Measurements from ENCODE around the gene PKN3. TPM values are rescaled to one million over a fixed set of nuclear protein-coding genes. Genes with fewer than 3 reads are reported as not detected.

Gene PKN3
- total RNA-seq, 2 experiments from 2014 or later, result 0.95 to 1.9 TPM

DNA sequence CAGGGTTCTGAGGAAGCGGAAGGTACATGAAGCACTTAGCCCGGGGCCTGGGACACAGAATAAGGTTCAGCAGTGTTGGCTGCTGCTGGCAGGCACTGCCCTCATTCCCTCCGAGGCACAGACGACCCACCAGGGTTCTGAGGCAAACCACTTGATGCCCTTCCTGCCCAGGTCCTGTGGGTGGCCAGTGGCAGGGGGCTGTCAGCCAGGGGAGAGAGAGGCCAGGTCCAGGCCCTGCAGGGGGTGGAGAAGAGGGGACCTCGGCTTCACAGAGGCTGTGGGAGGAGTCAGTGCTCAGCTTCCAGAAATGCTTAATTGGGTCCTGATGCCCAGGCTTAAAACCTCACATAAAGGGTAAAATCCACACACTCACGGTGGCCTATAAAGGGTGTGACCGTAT is 26.0 kb downstream of the PKN3 start:
- Histone ChIP-seq H3K27ac (ENCODE audit: low read depth in 1 of 2, low read length in 2 of 2) (no peak overlapping the region), H3K9me3 (ENCODE audit: control insufficient read depth in 1 of 2, insufficient read depth in 1 of 2, low read length in 2 of 2) (no peaks in the 10 kb centered on the region), H3K4me3 (ENCODE audit: low read length) (no peak overlapping the region), H3K36me3 (ENCODE audit: insufficient read depth, low read length) (peaks cover 29% of the 10 kb centered on the region), H3K27me3 (ENCODE audit: control insufficient read depth in 1 of 2, insufficient read depth in 2 of 2, low read length in 2 of 2) (no peaks in the 10 kb centered on the region), H3K4me1 (ENCODE audit: insufficient read depth, low read length) (peaks cover 47% of the 10 kb centered on the region)
- DNase-seq, result peak in 1 of 14 experiments; percentile 12
- no peak overlapping the region for H3K4me3 Mint-ChIP-seq
- no peak for ATAC-seq (ENCODE audit: poor library complexity)
- POLR2A ChIA-PET, result no interaction called here
- TF ChIP-seq, protein P1, sequence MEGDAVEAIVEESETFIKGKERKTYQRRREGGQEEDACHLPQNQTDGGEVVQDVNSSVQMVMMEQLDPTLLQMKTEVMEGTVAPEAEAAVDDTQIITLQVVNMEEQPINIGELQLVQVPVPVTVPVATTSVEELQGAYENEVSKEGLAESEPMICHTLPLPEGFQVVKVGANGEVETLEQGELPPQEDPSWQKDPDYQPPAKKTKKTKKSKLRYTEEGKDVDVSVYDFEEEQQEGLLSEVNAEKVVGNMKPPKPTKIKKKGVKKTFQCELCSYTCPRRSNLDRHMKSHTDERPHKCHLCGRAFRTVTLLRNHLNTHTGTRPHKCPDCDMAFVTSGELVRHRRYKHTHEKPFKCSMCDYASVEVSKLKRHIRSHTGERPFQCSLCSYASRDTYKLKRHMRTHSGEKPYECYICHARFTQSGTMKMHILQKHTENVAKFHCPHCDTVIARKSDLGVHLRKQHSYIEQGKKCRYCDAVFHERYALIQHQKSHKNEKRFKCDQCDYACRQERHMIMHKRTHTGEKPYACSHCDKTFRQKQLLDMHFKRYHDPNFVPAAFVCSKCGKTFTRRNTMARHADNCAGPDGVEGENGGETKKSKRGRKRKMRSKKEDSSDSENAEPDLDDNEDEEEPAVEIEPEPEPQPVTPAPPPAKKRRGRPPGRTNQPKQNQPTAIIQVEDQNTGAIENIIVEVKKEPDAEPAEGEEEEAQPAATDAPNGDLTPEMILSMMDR (IDR thresholded peaks at IDR 0.05), result no peak
- intact Hi-C loops (cut with DNase I, micrococcal nuclease), result loop anchor here in 1 of 2 experiments (10.0 kb wide), 1 partner anchor 47 kb away; the partner anchor contains the start of gene ZER1
- no peaks in the 10 kb centered on the region for H3K9me3 Mint-ChIP-seq
- H3K4me1 Mint-ChIP-seq (ENCODE audit: low read depth), result peaks cover 21% of the 10 kb centered on the region
- H3K36me3 Mint-ChIP-seq (ENCODE audit: low read depth), result peaks cover 8% of the 10 kb centered on the region
- H3K27me3 Mint-ChIP-seq, result no peaks in the 10 kb centered on the region
- CTCF ChIA-PET, result no interaction called here
- no peak overlapping the region for H3K27ac Mint-ChIP-seq

DNA sequence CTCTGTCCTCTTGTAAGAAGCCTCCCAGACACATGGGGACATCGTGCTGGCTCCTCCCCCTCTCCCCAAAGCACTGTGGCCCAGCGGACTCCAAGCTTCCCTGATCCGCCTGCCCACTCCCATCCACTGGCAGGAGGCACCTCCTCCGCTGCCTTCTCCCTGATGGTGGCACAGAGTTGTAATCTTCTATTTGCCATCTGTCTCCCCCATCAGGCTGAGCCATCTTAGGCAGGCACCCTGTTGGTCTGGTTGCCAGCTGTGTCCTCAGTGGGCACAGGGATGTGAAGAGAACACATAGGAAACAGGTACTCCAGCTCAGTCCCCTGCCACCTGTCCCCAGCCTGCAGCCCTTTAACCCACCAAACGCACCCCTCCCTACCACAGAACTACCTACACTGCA is 27.0 kb downstream of the PKN3 start:
- Histone ChIP-seq H3K27me3 (ENCODE audit: control insufficient read depth in 1 of 2, insufficient read depth in 2 of 2, low read length in 2 of 2) (no peaks in the 10 kb centered on the region), H3K36me3 (ENCODE audit: insufficient read depth, low read length) (peaks cover 34% of the 10 kb centered on the region), H3K4me1 (ENCODE audit: insufficient read depth, low read length) (peaks cover 41% of the 10 kb centered on the region), H3K9me3 (ENCODE audit: control insufficient read depth in 1 of 2, insufficient read depth in 1 of 2, low read length in 2 of 2) (no peaks in the 10 kb centered on the region), H3K4me3 (ENCODE audit: low read length) (no peak overlapping the region), H3K27ac (ENCODE audit: low read depth in 1 of 2, low read length in 2 of 2) (no peak overlapping the region)
- intact Hi-C loops (cut with DNase I, micrococcal nuclease), result loop anchor here in 1 of 2 experiments (10.0 kb wide), 1 partner anchor 45 kb away; the partner anchor contains the start of gene ZER1
- Mint-ChIP-seq H3K4me1 (ENCODE audit: low read depth) (peaks cover 14% of the 10 kb centered on the region), H3K27ac (no peak overlapping the region), H3K4me3 (no peak overlapping the region), H3K9me3 (no peaks in the 10 kb centered on the region), H3K27me3 (no peaks in the 10 kb centered on the region), H3K36me3 (ENCODE audit: low read depth) (peaks cover 13% of the 10 kb centered on the region)
- CTCF ChIA-PET, result no interaction called here
- TF ChIP-seq, protein P1 (IDR thresholded peaks at IDR 0.05), result no peak
- ATAC-seq (ENCODE audit: poor library complexity) (no peak), DNase-seq (no peak)
- POLR2A ChIA-PET, result no interaction called here

DNA sequence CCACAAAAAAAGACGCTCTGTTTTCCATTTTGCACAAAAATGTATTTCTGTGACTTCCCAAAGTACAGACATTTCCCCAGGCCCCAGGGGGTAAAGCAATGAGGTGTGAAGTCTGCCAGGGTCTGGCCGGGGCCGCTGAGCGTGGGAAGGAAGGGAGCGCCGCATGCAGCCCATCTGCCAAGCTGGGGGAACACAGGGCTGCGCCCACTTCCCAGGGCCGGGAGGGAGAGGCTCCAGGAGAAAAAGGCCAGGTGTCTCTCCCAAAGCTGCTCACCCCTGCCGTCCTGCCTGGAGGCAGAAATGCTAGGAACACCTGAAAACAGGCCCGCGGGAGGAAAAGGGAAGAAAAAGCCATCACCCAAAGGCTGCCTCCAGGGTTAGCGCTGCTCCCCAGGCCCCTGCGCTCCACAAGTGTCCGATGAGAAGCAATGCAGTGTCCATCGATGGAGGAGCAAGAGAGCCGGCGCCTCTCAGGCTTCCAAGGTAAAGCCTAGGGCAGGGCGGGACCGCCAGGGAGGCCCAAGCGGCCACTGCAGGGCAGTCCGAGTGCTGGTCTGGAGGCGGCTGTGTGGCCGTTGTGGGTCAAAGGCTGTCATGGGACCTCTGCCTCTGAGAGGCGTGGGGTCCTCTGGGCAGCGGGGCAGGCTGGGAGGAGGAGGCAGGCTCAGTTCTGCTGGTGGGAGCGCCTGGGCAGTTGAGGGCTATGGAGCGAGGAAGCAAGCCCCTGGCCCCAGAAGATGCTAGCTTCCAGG is 27.6 kb downstream of the PKN3 start:
- H3K36me3 Mint-ChIP-seq (ENCODE audit: low read depth), result peaks cover 20% of the 10 kb centered on the region
- TF ChIP-seq, protein P1 (IDR thresholded peaks at IDR 0.05), result no peak
- Histone ChIP-seq H3K27ac (ENCODE audit: low read depth in 1 of 2, low read length in 2 of 2) (no peak overlapping the region), H3K27me3 (ENCODE audit: control insufficient read depth in 1 of 2, insufficient read depth in 2 of 2, low read length in 2 of 2) (no peaks in the 10 kb centered on the region), H3K4me1 (ENCODE audit: insufficient read depth, low read length) (peaks cover 34% of the 10 kb centered on the region), H3K36me3 (ENCODE audit: insufficient read depth, low read length) (peaks cover 37% of the 10 kb centered on the region), H3K4me3 (ENCODE audit: low read length) (no peak overlapping the region), H3K9me3 (ENCODE audit: control insufficient read depth in 1 of 2, insufficient read depth in 1 of 2, low read length in 2 of 2) (no peaks in the 10 kb centered on the region)
- H3K4me1 Mint-ChIP-seq (ENCODE audit: low read depth), result peaks cover 7% of the 10 kb centered on the region
- ChIA-PET POLR2A (interaction anchor here (0.6 kb wide), 1 partner anchor 29 kb away, joined by 3 read pairs; no protein-coding TSS in a partner anchor), CTCF (no interaction called here)
- DNase-seq (peak in 1 of 14 experiments; percentile 12), ATAC-seq (ENCODE audit: poor library complexity) (no peak)
- intact Hi-C loops (cut with DNase I, micrococcal nuclease), result loop anchor here in 1 of 2 experiments (10.0 kb wide), 1 partner anchor 45 kb away; the partner anchor contains the start of gene ZER1
- no peaks in the 10 kb centered on the region for H3K27me3 Mint-ChIP-seq
- no peak overlapping the region for H3K4me3 Mint-ChIP-seq
- H3K27ac Mint-ChIP-seq, result no peak overlapping the region
- H3K9me3 Mint-ChIP-seq, result no peaks in the 10 kb centered on the region

Data from CD4-positive, alpha-beta T cell (primary cell).